Activated effector memory CD4-positive, alpha-beta T cell treated with anti-CD3 and anti-CD28 coated beads, Interleukin-2, amount 50 U/mL, for 16 hours (primary cell): Measurements from ENCODE around the gene PUS3.
A peak's percentile ranks its signal among the peaks of the same experiment; 100 is the strongest.

ENCODE experiments used
- DNase-seq: peaks from one replicate; pipeline ENCODE4 v3.0.0-alpha.2; 2020

The PUS3 gene, protein sequence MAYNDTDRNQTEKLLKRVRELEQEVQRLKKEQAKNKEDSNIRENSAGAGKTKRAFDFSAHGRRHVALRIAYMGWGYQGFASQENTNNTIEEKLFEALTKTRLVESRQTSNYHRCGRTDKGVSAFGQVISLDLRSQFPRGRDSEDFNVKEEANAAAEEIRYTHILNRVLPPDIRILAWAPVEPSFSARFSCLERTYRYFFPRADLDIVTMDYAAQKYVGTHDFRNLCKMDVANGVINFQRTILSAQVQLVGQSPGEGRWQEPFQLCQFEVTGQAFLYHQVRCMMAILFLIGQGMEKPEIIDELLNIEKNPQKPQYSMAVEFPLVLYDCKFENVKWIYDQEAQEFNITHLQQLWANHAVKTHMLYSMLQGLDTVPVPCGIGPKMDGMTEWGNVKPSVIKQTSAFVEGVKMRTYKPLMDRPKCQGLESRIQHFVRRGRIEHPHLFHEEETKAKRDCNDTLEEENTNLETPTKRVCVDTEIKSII

DNA sequence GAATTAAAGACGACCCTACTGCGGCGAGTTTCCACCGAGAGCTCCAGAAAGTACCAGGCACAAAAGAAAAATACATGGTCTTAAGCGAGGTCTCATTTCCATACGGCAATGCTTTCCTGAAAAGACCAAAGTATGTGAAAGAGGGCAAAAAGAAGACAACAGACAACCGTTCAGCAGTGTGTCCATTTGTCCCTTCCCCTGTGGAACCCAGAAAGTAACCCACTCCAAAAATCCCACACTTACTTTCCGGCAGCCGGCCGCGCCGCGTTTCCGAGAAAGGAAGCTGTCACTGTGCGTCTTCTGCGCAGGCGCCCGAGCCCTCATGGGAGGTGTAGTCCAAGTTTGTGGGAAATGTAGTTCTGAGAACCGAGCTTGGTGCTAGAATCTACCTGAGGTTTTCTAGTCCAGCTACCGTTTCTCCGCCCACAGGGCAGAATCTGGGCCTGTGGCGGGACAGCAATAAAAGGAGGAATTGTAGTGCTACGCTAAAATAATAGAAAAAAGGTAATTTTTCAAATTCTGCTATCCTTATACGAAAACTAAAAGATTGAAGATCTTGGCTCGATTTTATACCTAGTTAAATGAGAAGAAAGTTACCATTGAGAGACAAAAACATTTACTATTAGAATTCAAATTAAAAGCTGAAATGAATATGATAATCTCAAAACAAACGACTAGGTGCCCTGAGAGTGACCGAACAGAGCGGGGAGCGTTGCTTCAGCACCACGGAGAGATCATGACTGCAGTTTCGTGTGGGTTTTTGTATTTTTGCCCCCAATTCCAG is at the start of gene PUS3:
Gene PUS3 (minus strand): TSS at position 280 of the 784 bp plus-strand sequence. CDS start 6,922 bp downstream, outside the sequence.
- DNase-seq, result peak; percentile 95

DNA sequence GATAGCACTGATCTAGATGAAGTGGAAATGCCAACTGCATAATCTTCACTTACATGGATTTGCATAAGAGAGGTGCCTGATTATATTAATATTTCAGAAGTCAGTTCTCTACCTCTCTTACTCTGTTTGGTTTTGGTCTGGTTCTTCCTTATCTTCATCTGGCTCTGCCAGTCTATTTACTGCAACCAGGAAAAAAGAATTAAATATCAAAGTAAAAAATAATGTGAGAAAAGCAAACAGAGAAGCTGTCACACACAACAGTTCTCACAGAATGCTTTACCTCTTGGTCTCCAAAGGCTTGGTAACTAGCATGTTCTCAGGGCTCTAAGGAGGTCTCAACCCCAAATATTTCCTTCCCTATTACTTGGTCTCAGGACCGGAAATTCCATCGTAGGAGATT is 49.6 kb upstream of the PUS3 start:
- no peak for DNase-seq

GRCh38 chr11:125951731-125952130 is 48.7 kb upstream of the PUS3 start:
- no peak for DNase-seq

- no peak for DNase-seq
Measured at GRCh38 chr11:125950696-125951651, 48.0 kb upstream of the PUS3 start.

DNA sequence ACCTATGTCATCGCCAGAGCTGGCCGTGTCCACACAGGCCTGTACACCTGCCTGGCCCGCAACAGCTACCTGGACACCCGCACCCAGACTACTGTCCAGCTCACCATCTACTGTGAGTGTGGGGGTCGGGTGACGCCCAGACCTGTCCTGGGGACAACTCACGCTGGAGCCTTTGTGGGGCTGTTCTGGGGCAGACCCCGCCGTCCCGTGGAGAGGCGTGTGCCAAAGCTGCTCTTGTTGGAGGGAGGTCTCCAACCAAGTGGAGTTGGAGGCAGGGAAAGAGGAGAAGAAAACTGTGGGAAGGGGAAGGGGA is 47.1 kb upstream of the PUS3 start:
- no peak for DNase-seq

DNA sequence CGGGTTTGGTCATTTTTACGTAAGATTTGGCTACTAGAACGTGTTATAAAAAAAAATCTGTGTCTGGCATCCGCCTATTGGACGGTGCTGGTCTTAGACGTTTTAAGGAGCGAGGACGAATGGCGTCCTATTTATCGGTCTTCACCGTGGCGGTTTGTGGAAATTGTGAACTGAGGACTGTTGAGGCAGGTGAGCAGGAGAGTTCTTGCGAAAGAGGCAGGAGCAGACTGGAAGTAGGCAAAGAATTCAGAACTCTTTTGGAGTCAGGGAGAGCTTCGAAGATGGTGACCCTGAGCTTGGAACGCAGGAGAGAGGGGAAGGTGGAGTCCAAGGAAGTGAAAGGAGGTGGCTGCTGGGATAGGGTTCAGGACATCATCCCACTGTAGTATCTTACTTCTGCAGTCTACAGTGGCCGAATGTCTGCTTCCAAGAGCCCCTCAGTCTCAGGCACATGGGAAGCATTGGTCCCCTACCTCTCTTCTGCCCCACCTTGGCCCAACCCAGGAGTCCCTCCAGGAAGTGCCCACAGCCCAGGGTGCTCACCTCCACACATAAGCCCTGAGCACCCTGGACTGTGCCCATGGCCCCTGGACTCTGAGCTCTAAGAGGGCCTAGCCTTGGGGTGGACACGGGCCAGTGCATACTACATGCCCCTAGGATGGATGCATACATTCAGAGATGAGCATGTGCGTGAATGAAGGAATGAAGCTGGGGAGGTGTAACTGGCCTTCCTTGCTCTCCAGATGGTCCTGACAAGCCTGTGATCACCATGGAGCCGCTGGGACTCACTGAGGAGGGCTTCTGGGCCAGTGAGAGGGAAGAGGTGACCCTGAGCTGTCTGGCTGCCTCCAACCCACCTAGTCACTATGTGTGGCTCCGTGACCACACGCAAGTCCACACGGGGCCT is 46.5 kb upstream of the PUS3 start:
- no peak for DNase-seq

- DNase-seq, result no peak
Measured at GRCh38 chr11:125948278-125949051, 45.5 kb upstream of the PUS3 start.

DNA sequence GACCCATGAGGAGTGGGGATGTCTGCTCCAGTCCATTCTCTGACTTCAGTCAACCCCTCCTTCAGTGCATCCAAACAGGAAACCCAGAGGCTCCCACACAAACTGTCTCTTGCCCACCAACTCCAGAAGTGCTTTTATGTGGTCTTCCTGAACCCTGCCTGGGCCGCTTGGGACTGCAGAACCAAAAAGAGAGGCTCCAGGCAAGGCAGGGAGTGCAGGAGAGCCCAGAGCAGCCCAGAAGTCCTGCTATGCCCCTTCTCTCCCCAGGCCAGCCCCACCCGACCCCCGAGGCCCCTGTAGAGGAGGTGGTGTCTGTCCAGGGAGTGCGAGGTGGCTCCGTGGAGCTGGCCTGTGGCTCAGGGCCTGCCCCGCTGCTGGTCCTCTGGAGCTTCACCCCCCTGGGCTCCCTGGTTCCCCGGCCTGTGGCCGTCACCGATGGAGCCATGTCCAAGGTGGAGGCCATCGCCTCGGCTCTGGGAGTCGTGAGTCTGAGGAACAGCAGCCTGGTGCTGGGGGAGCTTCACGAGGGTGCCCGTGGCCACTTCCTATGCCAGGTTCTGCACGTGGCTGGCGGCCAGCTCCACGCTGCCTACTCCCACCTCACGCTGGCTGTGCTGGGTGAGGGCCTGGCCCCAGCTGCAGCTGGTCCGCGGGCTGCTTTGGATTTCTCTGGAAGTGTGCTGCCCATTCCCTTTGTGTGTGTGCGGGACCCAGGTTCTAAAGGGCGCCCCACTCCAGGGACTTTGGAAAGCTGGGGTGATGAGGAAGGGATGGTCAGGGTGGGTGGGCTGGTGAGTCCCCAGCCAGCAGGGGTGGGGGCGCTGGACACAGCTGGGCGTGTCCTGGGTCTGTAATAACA is 44.6 kb upstream of the PUS3 start:
- DNase-seq, result no peak

DNA sequence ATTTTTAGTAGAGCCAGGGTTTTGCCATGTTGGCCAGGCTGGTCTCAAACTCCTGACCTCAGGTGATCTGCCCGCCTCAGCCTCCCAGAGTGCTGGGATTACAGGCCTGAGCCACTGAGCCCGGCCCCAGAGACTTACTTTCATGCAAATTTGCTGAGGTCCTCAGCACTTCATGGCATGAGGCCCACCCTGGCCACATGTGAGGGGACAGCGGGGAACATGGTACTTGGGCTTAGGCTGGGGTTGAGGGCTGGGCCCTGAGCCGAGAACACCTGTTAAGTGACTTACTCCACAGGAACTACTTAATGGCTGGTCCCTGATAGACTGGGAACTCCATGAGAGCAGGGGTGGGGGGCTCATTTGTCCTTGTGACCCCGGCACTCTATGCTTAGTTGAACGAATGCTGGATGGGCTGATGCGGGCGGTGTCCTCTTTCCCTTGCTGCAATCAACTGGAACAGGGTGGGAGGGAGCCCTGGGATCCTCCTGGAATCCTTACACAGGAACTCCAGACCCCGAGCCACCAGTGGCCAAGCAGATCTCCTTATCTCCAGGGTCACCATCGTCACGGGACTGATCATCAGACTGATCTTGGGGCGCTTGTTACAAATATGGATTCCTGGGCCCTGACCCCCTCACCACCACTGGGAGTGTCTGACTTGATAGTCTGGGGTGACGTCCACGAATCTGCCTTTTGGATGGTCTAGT is 43.9 kb upstream of the PUS3 start:
- no peak for DNase-seq

GRCh38 chr11:125945797-125946520 is 43.0 kb upstream of the PUS3 start, which contains the start of gene VSIG10L2:
Gene VSIG10L2 (plus strand): TSS chr11:125946044. CDS start chr11:125946056, 12 bp downstream.
- no peak for DNase-seq

- DNase-seq, result no peak
Measured at GRCh38 chr11:125945011-125945796, 42.2 kb upstream of the PUS3 start.

DNA sequence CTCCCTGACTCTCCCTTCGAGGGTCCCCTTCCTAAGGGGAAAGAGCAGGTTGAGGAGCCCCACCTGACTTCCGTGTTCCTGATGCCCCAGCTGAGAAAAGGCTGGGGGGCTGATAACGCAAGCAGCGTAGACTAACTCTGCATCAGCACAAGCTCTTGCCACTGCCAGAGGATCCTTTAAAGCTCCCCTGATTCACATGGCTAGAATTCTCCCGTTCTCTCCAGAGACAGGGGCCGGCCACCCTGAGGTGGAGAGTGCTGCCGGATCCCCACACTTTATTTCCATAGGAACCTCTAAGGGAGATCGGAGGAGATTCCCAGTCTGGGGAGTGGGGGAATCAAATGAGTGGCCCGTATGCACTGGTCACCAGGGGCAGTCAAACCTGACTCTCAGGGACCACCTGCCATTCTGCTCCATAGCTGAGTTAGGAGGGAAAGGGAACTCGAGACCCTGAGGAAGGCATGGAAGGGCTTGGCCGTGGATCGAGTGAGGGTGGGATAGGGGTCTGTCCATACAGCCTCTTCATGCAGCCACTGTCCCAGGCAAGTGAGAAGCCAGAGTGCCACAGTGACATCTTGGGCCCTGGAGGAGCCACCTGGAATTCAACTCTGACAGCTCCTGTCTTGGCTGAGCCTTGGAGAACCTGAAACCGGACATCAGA is 41.5 kb upstream of the PUS3 start:
- DNase-seq, result no peak

DNA sequence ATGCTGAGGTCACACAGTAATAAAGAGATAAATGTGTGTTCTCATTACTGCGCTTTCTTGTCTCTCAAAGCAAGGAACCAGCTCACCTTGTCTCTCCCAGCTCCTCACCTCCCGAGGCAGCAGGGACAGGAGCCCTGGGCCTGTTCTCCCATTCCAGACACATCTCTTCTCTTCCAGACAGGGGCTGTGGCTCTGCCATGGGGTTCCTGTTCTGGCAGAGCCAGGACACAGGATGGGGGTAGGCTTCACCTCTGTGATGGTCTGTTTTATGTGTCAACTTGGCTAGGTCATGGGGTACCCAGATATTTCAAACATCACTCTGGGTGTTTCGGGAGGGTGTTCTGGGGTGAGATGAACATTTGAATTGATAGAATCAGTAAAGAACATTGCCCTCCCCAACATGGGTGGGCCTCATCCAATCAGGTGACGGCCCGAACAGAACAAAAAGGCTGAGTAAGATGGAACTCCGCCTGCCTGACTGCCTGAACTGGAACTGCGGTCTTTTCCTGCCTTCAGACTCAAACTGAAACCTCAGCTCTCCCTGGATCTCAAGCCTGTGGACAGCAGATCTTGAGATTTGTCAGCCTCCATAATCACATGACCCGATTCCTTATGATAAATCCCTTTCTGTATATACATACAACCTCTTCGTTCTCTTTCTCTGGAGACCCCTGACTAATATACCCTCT is 40.8 kb upstream of the PUS3 start:
- DNase-seq, result no peak

- DNase-seq, result no peak
Measured at GRCh38 chr11:125942771-125943428, 39.9 kb upstream of the PUS3 start.

DNA sequence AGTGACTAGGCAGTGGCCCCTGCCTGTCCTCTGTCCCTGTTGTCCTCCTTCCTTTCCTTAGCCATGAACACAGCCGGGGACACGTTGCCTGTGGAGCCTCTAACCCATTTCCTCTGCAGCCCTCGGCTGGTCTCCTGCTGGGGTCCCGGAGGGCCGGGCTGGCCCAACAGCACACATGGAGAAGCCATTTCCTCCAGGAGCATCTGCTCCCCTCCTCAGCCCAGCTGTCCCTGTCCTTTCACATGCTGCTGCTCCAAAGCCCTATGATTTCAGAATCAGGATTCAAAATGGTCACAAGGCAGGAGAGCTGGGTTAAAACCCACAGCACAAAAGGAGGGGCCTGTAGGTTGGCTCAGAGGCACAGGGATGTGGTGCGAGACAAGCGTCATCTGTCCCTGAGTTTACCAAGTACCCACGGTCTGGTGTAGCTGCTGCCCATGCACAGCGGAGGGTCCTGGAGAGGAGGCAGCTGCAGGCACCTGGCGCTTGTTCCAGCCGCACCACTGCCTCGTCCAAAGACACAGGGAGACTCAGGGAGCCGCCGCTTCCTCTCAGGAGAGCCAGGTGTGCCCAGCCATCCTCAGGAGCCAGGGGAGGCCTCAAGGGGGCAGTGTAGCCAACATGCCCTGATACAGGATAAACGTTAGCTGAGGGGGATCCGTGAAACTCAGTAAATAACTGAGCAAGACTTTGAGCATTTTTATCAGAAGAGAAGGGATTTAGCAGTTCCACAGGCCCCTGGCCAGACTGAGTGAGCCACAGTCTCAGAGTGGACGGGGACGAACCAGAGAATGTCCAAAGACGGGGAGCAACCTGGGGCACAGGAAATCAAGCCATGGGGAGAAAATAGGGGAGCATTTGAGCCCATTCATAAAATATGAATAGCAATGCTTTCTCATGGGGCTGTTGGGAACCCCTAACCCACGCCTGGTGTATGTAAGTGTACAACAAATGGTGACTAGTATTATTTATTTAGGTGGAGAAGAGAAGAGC is 38.9 kb upstream of the PUS3 start:
- peak; percentile 77 for DNase-seq
